GM21515 (cell line): ENCODE results near the gene GPR6.

ENCODE experiments used
- ATAC-seq: cut with Tn5 transposase; IDR thresholded peaks from one replicate; pipeline ENCODE4 v1.9.1; 2021; ENCODE audit not compliant: unreplicated experiment

The GPR6 gene

DNA sequence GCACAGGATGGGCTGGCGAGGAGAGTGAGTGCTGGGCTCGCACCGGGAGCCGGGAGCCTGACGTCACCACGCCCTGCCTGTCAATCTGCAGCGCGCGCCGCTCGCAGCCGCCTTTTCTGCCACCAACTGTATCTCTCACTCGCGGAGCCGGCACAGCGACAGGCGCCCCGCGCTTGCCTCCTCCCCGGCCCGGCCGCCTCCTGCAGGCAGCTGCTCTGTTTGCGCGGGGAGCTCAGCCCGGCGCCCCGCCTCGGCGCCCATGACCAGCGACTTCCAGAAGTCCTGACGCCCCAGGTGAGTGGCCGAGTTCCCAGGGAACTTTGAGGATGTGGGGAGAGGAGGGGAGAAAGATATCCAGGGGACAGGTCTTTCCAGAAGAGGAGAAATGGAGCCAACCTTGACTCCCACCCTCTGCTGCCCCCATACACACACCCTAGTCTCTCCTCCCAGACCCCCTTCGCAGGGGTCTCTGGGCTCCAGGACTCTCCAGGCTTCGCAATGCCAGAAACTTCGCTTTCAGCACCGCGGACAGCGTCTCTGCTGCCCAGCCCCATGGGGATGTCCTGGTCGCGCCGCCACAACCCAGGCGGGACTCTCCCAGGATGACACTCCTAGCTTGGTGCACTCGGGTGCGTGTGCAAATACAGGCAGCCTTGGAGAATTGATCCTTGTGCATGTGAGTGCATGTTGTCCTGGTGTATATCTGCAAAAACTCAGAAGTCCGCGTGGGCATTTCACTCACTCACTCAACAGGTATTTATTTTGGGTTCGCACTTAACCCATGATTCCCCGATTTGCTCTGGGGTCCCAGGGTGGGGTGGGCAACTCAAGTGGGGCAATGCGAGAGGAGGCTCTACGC is at the start of gene GPR6:
TSS of gene GPR6 (plus strand) at position 138 of the 859 bp plus-strand sequence. CDS start 802 bp downstream, outside the sequence.
- no peak for ATAC-seq

DNA sequence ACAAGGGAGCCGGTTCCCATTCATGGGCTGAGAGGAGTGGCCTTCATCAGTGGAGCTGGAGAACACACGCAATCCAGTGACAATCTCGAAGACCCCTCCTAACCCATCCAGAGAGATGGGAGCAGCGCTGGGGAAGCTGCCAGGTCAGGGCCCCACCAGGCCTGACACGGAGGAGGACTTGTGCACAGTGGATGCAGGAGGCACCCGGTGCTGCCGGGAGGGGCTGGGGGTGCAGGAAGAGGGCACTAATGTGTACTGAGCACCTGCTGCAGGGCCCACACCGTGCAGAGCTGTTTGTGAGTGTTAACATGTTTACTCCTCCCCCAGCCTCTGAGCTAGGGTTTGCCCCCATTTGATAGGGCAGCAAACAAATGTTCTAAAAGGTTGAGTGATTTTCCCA is 43.8 kb upstream of the GPR6 start:
- ATAC-seq, result no peak

DNA sequence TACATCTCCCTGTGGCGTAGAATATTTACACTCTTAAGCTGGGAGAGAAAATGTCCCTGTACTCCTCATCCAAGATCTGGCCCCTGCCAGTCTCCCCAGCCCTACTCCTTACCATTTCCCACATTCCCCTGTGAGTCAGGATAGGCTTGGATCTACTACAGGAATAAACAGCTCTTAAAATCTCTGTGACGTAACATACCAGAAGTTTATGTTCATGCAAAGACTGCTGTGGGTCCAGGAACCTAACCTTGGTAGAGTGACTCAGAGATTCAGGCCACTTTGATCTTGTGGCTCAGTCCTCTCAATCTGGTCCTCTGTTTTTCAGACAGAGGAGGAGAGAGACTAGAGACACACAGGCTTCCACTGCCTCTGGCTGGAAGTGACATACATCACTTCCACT is 38.5 kb upstream of the GPR6 start:
- no peak for ATAC-seq

DNA sequence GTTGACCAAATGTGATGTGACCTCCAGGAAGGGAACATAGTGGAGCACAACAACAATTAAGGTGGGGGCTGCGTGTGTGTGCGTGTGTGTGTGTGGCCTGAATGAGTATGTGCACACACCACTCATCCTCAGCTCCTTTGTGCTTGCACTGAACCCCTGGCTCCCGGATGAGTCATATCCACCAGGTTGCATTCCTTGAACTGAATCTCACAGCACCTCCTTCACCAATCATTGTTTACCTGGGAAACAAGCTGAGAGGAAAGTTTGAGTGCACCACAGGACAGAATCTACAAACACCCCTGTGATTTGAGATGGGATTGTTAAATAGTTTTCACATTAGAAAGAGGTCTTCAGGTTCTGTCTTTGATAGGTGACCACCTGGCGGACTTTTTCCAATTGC is 33.7 kb upstream of the GPR6 start:
- no peak for ATAC-seq

- no peak for ATAC-seq
Measured at GRCh38 chr6:109945091-109945490, 33.0 kb upstream of the GPR6 start.

- no peak for ATAC-seq
Measured at GRCh38 chr6:109946979-109947378, 31.1 kb upstream of the GPR6 start.

GRCh38 chr6:109949281-109950065 is 28.6 kb upstream of the GPR6 start:
- no peak for ATAC-seq

DNA sequence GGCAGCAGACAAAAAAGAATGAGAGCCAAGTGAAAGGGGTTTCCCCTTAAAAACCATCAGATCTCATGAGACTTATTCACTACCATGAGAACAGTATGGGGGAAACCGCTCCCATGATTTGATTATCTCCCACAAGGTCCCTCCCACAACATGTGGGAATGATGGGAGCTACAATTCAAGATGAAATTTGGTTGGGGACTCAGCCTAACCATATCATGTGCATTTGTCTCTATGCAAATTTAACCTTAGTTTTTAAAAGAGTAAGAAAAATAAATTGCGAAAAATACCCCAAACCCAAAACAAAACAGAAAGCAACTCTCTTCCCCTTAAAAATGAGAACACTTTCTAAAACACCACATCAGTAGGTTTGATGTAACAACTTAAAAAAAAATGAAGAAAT is 22.6 kb upstream of the GPR6 start:
- no peak for ATAC-seq

- ATAC-seq, result no peak
Measured at GRCh38 chr6:109958626-109959025, 19.5 kb upstream of the GPR6 start.

DNA sequence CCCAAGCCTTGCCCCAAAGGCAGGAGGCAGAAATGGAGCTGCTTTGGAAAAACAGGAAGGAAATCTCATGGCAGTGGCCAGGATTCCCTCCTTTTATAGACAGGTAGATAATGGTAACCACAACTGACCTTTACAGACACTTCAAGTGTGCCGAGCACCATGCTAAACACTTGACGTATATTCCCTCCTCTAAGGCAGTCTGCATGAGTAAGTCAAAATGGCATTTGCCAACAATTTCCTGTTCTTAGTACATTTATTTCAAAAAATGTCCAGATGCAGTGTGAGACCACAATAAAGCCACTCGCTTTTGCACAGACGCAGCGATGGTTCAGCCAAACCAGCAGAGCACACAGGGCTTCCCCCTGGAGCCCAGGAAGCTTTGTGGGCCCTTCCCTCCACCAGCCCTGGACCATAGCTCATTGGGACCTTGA is 16.5 kb upstream of the GPR6 start:
- no peak for ATAC-seq

- no peak for ATAC-seq
Measured at GRCh38 chr6:109962271-109962670, 15.8 kb upstream of the GPR6 start.

- ATAC-seq, result no peak
Measured at GRCh38 chr6:109963598-109964170, 14.4 kb upstream of the GPR6 start.

GRCh38 chr6:109964949-109965348 is 13.2 kb upstream of the GPR6 start:
- ATAC-seq, result no peak

- ATAC-seq, result no peak
Measured at GRCh38 chr6:109966299-109966698, 11.8 kb upstream of the GPR6 start.

DNA sequence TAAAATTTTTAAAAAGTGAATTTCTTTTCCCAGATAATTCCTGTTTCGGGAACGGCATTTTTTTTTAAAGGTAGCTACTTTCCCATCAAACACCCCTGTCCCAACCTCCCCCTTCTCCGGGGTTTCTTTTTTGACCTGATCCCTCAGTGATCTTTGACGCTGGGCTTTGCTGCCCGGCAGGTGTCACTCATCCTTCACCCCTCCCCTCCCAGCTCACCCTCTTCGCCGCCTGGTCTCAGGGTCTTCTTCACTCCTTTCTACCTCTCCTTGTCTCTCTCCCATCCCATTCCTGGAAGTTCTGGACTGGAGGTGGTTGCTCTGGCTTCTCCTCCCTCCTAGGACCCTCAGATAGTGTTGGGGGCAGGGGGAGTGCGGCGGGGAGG is 329 bp upstream of the GPR6 start:
- ATAC-seq, result no peak

- no peak for ATAC-seq
Measured at GRCh38 chr6:109979033-109979921, 1.2 kb downstream of the GPR6 start.

- ATAC-seq, result no peak
Measured at GRCh38 chr6:109984410-109984809, 6.3 kb downstream of the GPR6 start.

GRCh38 chr6:109987196-109987595 is 9.1 kb downstream of the GPR6 start:
- ATAC-seq, result no peak

GRCh38 chr6:109991201-109992101 is 13.3 kb downstream of the GPR6 start:
- ATAC-seq, result no peak
